SIG-M5 (cell line): Measurements from ENCODE around the gene DNM1.
"Not testable (repeated sequence)": the region's sequence is repeated elsewhere in the genome, so short reads cannot be mapped to it uniquely, and the experiment has no call there.

ENCODE experiments used
- DNase-seq: peaks from one replicate; lab custom pipeline; 2025; lab: John Stamatoyannopoulos, UW

DNM1 gene

DNA sequence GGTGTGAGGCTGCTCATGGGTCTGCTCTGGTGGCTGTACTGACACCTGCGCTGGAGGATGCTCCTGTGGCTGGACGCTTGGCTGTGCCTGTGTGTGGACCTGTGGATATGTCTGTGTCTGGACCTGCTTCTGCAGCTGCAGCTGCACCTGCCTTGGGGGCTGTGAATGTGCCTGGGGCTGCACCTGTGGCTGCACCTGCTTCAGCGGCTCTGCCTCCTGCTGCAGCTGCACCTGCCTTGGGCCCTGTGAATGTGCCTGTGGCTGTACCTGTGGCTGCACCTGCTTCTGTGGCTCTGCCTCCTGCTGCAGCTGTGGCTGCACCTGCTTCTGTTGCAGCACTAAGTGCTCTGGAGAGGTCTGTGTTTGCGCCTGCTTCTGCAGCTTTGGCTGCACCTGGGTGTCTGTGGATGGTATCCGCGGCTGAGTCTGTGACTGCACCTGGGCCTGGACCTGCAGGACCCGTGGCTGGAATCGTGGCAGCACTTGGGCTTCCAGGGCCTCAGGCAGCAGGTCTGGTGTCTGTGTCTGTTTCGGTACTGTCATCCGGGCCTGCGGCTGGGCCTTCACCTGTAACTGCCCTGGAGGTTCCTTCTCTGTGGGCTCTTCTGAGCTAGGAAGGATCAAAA, 24.3 kb upstream of the DNM1 start:
- DNase-seq = no peak

DNA sequence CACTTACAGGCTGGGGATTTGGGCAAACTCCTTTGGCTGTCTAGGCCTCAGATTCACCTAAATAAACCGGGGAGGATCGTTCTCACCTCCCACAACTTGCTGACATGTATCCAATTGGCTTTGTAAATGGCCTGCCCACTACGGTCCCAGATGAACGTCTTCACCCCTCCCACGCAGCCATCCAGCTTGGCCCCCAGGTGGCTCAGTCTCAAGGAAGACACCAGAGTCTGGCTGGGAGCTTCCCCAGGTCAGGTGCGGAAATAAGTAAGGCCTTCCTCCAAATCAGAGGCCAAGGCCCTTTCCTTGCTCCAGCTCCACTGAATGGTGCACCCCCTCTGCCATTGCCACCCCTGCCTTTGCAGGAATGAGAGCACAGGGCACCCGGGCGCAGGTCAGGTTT, 23.2 kb upstream of the DNM1 start:
- no peak for DNase-seq

DNA sequence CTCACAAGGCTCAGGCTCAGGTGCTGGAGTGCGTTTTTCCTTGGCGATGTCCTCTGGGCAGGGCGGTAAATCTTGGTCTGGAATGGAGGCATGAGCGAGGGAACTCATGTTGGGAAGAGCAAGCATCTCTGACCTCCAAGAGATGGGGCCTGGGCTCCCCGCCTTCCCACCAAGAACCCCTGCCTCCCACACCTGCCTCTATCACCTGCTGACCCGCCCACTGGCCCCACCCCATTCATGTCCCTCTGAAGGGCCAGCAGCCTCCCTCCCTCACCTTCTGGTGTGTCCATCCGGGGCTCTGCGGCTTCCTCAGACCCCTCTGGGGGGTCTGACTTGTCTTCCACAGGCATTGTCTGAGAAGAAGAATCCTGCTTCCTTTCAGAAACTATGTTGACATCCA, 22.7 kb upstream of the DNM1 start:
- no peak for DNase-seq

DNA sequence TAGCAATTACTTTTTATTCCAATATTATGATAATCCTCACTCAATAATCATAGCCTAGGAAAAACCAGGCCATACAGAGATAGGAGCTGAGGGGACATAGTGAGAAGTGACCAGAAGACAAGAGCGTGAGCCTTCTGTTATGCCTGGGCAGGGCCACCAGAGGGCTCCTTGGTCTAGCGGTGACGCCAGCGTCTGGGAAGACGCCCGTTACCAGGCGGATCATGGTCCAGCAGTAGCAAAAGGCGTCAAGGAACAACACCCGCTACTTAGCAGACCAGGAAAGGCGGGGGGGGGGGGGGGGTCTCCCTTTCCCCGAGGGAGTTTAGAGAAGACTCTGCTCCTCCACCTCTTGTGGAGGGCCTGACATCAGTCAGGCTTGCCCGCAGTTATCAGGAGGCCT, 21.7 kb upstream of the DNM1 start:
- DNase-seq = not testable (repeated sequence)

DNA sequence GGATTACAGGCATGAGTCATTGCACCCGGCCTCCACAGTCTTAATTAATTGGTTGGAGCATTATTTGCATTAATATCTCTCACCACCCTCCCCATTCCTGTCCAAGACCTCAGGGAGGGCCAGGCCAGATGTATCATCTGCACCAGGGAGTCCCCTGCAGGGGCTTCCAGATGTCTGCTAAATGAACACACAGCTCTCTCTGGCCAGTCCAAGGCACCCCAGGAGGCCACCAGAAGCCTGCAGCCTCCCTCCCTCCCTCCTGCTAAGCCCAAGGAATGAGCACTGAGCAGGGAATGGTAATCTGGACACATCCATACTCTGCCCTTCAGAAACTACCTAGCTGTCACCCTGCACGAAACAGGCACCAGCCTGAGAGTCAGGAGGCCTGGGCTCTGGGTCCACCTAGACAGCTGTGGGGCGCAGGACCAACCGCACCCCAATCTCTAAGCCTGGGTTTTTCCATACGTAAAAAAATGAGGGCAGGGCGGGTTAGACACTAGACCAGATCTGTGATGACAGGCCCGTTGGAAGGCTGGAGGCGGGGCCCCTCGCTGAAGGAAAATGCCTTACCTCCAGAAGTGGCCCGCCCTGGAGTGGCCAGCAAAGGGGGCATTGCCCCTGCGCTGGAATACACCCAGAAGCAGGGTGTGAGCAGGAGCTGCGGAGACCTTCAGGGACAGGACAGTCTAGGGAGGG, 20.1 kb upstream of the DNM1 start:
- DNase-seq = no peak

DNA sequence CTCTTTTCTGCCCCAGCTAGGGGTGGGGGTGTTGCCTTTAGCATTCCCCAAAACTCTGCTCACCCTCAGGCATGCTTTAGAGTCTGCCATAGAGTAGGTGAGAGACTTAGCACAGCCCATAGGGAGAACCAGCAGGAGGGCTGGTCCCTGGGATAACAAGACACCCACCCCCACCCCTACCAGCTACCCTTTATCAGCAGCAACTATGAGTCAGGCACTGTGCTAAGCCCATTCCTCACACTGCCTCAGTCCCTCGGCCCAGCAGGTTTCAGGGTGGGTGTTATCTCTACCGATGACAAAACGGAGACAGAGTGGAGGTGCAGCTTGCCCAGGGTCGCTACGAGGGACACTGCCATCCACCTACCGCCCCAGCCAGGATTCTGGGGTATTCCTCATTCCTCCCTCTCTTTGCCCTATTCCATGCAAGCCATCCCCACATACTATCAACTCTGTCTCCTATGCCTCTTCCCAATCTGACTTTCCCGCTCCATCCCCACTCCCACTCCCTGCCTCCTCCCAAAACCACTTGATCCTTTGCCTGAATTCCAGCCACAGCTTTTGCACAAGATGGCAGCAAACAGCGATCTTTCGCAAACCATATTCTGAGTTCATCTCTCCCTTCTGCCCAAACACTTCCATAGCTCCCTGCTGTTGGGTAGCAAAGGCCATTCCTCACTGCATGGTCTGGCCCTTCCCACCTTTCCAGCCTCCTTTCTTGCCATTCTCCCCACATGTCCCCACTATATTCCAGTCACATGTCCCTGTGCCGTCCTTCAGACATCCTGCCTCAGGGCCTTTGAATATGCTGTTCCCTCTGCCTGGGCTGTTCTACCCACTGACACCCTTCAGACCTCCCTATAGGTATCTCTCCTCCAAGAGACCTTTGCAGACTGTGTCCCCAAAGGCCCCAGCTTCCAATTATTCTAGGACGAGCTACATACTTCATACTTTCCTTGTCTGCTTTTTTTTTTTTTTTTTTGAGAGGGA, 16.9 kb upstream of the DNM1 start:
- DNase-seq = no peak

DNA sequence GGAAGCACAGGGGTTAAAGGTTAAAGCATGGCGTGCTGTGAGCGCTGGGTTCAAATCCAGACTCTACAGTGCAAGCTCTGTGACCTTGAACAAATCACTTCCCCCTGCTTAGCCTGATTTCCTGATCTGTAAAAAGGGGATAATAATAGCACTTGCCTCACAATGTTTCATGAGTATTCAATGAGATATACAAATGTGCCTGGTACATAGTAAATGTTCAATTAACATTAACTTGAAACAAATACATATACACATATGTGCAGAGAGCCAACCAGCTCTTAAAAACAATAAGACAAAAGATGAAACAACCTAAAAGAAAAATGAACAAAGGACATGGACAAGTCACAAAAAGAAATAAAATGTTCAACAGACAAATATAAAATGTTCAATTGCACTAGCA, 15.8 kb upstream of the DNM1 start:
- no peak for DNase-seq

DNA sequence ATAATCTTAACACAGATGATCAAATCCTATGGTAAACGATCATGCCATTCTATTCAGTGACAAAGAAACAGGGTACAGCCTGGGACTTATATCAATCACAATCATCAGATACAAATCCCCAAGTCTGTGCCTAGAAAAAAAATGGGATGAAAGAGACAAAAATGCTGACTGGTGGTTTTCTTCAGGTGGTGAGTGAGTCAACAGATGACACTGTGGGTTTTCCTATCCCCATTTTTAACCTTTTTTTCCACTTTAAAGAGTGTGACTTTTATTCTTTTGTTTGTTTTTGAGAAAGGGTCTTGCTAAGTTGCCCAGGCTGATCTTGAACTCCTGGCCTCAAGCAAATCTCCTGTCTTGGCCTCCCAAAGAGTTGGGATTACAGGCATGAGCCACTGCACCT, 15.0 kb upstream of the DNM1 start:
- DNase-seq = no peak

DNA sequence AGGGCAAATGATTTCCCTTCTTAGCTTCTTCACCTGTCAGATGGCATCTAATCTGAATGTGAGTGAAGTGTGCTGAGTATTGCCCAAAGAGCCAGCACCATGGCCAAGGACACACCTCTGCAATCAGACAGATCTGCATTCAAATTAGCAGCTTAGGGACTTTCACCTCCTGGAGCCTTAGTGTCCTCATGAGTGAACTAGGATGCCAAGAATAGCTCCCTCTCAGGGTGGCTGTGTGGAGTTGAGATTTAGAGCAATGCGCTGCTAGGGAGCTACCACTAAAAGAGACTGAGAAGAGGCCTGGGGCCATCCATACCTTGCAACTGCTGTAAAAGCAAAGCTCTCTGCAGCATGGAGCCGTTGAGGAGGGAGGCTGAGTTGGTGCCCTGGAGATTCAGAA, 13.2 kb upstream of the DNM1 start:
- DNase-seq = no peak

DNA sequence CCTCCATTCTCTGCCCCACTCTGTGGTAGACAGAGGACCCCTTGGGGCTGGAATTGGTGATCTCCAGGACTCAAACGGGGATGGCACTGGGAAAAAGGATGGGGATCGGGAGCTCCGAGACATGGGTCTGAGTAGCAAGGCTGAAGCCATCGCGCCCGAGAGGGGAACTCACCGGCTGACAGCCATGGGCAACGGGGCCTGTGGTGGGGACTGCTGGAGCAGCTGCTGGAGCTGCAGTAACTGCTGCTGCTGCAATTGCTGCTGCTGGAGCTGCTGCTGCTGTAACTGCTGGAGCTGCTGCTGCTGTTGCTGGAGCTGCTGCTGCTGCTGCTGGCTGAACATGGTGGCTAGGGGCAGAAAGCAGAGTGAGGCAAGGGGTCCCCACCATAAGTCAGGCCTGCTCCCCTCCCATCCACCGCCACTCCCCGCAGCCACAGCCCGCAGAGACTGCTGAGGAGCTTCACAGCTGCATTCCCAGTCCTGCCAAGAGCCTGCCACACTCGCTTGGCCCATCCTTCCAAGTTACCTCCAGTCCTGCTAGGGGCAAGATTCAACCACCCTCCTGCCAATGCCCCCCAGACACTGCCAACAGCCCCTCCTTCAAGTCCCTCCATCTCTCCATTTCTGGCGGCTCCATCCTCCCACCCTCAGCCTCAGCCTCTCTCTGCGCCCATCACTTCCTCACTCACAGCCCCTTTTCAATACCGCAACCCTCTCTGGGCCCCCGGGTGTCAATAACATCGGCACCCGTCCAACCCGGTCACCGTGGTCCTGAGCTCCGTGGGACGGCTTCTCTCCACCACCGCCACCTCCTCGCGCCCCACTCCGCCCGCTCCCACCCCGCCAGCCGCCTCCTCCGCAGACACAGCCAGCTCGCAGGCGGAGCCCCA, 12.4 kb upstream of the DNM1 start:
- no peak for DNase-seq

DNA sequence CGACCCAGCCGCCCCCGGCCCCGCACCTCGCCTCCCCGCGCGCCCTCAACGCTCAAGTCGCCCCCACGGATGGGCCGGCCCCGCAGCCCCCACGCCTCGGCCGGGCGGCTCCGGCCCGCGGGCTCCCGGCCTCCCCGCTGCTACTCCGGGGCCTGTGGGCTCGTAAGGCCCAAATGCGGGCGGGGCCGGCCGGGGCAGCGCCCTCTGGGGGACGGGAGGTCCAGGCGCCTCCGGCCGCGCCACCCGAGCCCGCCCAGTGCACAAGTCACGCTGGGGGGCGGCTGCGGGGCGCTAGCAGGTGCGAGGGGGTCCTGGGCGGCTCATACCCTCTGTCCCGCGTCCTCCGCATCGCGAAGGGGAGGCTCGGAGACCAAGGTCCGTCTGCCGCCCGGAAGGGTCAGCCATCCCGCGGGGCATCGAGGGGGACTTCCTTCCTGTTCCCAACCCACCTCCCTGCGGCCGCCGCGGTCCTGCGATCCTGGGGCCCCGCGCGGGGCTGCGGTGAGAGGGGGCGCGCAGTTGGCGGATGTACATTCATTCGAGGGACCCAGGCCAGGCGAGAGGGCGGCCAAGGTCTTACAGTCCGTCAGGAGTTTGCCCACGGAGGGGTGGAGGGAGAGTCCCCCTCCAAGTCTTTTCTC, 11.7 kb upstream of the DNM1 start, which contains the start of gene CIZ1:
TSS of gene CIZ1 (minus strand) at position 167 of the 641 bp plus-strand sequence. CDS start 715 bp downstream, outside the sequence.
- no peak for DNase-seq

DNA sequence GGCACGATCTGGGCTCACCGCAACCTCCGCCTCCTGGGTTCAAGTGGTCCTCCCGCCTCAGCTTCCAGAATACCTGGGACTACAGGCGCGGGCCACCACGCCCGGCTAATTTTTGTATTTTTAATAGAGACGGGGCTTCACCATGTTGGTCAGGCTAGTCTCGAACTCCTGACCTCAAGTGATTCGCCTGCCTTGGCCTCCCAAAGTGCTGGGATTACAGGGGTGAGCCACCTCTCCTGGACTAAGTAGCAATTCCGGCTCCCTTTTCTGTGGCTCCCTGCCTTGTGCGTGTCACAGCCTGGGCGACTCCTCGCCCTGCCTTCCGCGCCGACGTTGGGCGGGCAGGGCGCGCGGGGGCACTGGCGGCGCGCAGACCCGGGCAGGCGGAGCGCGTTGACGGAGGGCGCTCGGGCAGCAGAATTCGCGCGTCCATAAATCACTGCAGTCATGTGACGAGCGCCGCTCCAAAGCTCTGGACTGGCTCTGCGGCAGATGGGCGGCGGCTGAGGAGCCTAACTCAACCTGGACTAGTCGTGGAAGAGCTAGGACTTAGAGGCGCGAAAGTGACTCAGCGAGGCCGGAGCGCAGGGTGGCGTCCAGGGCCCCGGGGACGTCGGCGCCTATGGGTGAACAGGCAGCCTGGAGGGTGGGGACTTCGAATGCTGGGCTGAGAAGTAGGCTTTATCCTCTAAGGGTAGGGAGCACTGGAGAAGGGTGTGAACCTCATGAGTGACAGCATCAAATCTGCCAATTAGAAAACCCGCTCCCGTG, 10.4 kb upstream of the DNM1 start:
- no peak for DNase-seq

DNA sequence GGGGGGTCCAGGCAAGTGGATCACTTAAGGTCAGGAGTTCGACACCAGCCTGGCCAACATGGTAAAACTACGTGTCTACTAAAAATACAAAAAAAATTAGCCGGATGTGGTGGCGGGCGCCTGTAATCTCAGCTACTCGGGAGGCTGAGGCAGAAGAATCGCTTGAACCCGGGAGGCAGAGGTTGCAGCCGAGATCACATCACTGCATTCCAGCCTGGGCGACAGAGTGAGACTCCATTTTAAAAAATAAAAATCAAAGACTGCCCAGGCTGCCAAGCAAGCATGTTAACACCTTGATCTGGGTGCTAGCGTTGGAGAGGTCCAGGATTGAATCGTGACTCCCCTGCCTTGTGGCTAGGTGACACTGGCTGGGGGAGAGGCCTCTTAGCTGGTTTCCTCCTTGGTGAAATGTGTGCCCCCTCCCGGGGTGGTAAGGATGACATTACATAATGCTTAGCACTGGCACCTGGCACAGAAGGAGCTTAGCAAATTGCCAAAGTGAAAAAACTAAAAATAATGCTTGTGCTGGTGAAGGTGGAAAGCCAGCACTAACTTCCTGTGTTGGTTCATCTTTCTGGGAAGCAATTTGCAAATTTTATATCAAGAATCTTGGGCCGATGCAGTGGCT, 9.6 kb upstream of the DNM1 start:
- DNase-seq = no peak

DNA sequence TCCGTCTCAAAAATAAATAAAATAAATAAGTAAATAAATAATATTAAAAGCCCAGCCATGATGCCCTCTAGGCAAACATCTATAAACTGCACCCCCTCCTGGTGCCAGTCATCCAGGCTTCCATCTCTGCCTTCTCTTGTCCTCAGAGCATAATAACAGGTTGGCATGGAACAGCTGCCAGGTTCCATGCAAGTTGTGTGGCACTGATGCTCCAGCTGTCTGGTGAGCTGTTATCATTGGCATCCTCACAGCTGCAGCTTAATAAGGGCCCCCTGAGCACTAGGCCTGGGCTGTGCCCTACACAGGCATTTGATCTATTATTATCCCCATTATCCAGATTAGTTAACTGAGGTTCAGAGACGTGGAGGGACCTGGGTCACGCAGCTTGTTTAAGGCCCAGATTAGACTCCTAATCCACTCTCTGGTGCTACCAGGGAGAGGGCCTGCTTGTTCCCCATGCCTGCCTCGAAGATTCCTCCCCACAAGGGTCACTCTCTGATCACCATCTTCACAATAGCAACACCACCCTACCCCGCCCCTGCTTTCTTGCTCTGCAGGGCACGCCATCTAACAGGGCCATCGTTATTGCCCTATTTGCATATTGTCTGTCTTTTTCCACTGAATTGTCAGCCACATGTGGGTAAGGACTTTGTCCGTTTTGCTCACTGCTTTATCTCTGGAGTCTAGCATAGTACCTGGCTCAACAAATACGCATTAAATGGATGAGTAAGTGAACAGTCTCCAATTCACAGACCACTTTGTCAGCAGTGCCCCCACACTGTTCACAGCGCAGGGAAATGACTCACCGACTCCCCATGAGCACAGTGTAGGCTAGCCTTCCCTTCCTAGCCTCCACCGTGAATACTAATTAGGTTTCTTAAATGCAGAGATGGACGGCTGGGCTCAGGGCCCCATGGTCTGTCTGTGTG, 1.5 kb upstream of the DNM1 start:
- DNase-seq = no peak

DNA sequence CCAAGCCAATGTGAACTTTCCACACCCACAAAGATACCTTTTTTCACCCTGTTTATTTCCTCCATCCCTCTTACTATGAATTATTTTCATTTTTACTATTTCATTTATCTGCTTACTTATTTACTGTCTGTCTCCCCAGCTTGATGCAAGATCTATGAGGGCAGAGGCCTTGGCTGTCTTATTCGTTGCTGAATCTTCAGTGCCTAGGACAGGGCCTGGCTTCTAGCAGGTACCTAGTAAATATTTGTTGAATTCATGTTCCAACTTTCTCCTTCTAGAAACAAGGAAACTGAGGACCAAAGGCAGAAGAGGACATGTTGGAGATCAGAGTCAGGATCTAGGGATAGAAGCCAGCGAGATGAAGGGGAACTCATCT, 543 bp upstream of the DNM1 start:
- DNase-seq = no peak

DNA sequence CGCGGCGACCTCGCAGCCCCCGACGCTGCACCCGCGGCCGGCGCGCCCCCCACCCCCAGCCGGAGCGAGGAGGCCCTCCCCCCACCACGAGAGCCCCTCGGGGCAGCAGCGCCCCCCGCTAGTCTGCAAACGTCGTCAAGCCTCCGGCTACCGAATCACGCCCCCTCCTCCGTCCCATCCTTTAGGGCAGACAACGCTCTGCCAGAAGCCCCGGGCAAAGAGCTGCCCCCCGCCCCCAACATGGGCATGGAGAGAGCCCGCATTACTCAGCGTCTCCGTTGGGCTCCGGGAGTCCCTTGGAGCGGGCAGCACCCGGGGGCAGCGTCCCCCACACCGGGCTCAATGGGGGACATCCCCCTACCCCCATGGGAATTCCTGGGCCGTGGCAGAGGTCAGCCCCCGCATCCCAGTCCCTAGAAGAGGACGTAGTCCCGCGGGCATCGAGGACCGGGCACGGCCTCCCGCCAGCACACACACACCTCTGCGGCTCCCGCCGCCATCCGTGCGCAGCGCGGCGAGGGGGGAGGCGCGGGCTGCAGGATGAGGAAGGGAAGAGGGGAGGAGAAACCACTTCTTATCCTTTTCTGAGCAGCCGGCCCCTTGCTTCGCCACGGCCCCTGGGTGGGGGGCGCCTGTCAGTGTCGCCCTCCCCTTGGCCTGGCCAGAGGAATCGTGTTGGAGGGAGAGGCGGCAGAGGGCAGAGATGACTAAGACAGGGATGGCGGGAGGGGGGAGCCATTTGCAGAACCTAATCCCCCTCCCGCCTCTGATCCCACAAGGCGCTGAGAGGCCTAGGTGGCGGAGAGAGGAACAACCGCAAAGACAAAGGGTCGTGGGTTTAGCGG, 750 bp downstream of the DNM1 start:
- no peak for DNase-seq

DNA sequence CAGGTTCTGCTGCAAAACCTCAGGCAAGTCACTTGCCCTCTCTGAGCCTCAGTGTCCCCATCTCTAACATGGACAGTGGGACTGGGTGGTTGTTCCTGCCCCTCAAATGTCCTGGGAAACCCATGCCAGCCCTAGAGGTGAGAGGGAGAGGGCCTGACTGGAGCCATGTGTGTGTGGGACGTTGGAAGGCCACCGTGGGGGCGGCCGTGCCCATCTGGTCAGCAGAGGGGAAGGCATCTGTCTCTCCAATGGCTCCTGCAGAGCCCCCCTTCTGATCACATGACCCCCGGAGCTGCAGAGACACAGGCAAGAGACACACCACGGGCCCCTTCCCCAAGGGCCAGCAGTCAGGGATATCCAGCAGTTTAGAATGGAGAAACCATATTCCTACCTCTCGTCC, 1.7 kb downstream of the DNM1 start:
- DNase-seq = no peak
